Endothelial cell of umbilical vein (primary cell): Measurements from ENCODE around the gene USP49.

ENCODE experiments used
- CTCF ChIP-seq, 2 donors: IDR thresholded peaks; 1 replicate in 1 of 2; 2 replicates in 1 of 2; pipeline ENCODE4 v1.5.1; 2011; ENCODE audit warnings: low read length in 2 of 2, mild to moderate bottlenecking in 2 of 2, moderate library complexity in 2 of 2, control low read depth in 1 of 2, inconsistent platforms in 1 of 2, low read depth in 1 of 2; ENCODE audit not compliant: insufficient read depth in 1 of 2; ENCODE audit errors: extremely low read depth in 1 of 2
- EZH2 ChIP-seq: IDR thresholded peaks from 2 replicates; pipeline ENCODE4 v1.6.1; 2012; ENCODE audit warnings: borderline replicate concordance, low read depth, mild to moderate bottlenecking, moderate library complexity, low read length, inconsistent platforms; ENCODE audit not compliant: severe bottlenecking
- FOS ChIP-seq: IDR thresholded peaks from 2 replicates; pipeline ENCODE4 v1.6.1; 2011; ENCODE audit warnings: mild to moderate bottlenecking, low read length, moderate library complexity, borderline replicate concordance; ENCODE audit not compliant: insufficient read depth
- JUN ChIP-seq: IDR thresholded peaks from 2 replicates; pipeline ENCODE4 v1.6.1; 2011; ENCODE audit warnings: borderline replicate concordance, low read depth; ENCODE audit not compliant: insufficient read length, insufficient read depth
- POLR2A ChIP-seq: IDR thresholded peaks from 2 replicates; pipeline ENCODE4 v1.6.1; 2012; ENCODE audit warnings: low read depth, mild to moderate bottlenecking, control low read depth, low read length
- POLR2AphosphoS5 ChIP-seq: IDR thresholded peaks from 2 replicates; pipeline ENCODE4 v1.6.1; 2012; ENCODE audit warnings: low read depth, mild to moderate bottlenecking, control low read depth, low read length, moderate library complexity; ENCODE audit not compliant: insufficient read depth

DNA sequence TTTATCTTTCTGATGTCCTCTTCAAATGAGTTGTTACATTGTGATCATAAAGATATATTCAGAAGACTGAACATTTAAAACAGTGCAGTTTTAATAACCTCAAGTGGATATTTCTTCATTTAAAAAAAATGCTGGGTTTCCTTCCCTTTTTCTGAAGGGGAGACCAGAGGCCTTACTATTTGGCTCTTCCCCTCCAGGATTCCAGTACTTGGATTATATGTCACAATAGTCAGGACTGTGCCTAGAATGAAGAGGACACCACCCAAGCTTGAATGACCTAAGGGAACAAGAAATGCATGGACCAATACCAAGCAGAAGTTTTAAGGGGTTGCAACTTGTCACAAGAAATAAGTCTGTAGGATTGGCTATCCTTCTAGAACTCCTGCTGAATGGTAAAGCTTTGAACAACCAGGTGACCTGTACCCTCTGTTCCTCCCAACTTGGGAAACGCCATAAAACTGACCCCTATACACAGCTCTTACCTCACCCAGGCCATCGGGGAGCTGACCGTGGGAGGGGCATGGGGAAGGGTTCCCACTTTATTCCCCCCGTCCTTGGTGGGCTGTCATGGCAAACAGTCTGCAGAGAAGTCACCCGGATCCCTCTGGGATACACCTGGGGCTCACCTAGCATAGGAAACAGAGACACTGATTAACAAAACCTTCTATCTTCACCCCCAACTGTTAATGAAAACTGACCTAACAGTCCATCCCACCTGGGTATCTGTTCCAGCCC is 117.5 kb downstream of the USP49 start:
- TF ChIP-seq POLR2A (no peak), CTCF (IDR thresholded peaks at IDR 0.05; ENCODE audit: extremely low read depth in 1 of 2, insufficient read depth in 1 of 2, low read depth in 1 of 2, low read length in 2 of 2) (no peak), EZH2 (no peak), POLR2AphosphoS5 (no peak), FOS (no peak), JUN (no peak)
